Activated T-helper 17 cell treated with anti-CD3 and anti-CD28 coated beads, Interleukin-2, amount 50 U/mL, for 72 hours (primary cell): Measurements from ENCODE around the gene MAF. TPM values are rescaled to one million over a fixed set of nuclear protein-coding genes. Genes with fewer than 3 reads are reported as not detected.

Source experiments
- ATAC-seq: fragments of 150-1000 bp; cut with Tn5 transposase; replicated peaks from 2 replicates; pipeline ENCODE4 v1.10.0; 2021; ENCODE audit warnings: mild to moderate bottlenecking, moderate library complexity
- H3K27ac Mint-ChIP-seq: one replicate; pipeline ENCODE4 v1.8.0; 2022; ENCODE audit warnings: mixed read lengths
- H3K27me3 Mint-ChIP-seq: one replicate; pipeline ENCODE4 v1.8.0; 2022; ENCODE audit warnings: mixed read lengths
- H3K36me3 Mint-ChIP-seq: one replicate; pipeline ENCODE4 v1.8.0; 2022; ENCODE audit warnings: low read depth, mild to moderate bottlenecking, mixed read lengths
- H3K4me1 Mint-ChIP-seq: one replicate; pipeline ENCODE4 v1.8.0; 2022; ENCODE audit warnings: mixed read lengths
- H3K4me3 Mint-ChIP-seq: one replicate; pipeline ENCODE4 v1.8.0; 2022; ENCODE audit warnings: mild to moderate bottlenecking, mixed read lengths
- H3K9me3 Mint-ChIP-seq: one replicate; pipeline ENCODE4 v1.8.0; 2022; ENCODE audit warnings: mixed read lengths
- total RNA-seq, 2 donors: library from RNA; stranded (reverse); gene quantifications; one replicate each; pipeline ENCODE4 v1.2.3, GENCODE V29; 2022

Gene MAF
- 100 to 1,000 TPM; 173 to 375 TPM for total RNA-seq

DNA sequence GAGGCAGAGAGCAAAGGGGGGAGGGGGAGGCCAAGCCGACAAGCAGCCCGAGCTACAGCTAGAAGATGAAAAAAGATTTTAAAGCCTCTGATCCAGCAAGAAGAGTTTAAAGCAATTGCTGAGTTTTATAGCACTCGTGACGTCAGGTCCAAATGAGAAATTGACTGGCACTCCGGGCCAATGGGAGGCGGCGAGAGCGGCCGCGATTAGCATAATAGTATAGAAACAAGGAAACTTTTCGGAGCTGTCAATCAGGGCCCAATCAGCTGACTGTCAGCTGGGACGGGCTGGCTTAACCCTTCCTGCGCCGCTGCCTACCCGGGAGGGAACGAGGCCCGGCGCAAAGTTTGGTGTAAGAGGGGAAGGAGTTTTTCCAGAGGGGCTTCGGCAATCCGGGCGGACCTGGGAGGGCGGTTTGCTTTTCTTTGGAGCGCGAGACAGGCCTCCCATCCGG, at the start of gene MAF:
Gene MAF, minus strand, starts transcription at position 100 of the 454 bp plus-strand sequence. CDS start 835 bp downstream, outside the sequence.
- H3K4me3 Mint-ChIP-seq, result peak within 1 kb of the TSS; percentile 87
- peaks cover 23% of the 10 kb centered on the region for H3K4me1 Mint-ChIP-seq
- H3K27me3 Mint-ChIP-seq, result no peaks in the 10 kb centered on the region
- peaks cover 76% of the 10 kb centered on the region for H3K36me3 Mint-ChIP-seq
- no peaks in the 10 kb centered on the region for H3K9me3 Mint-ChIP-seq
- H3K27ac Mint-ChIP-seq, result peak within 1 kb of the TSS; percentile 99
- peak; percentile 76 for ATAC-seq

DNA sequence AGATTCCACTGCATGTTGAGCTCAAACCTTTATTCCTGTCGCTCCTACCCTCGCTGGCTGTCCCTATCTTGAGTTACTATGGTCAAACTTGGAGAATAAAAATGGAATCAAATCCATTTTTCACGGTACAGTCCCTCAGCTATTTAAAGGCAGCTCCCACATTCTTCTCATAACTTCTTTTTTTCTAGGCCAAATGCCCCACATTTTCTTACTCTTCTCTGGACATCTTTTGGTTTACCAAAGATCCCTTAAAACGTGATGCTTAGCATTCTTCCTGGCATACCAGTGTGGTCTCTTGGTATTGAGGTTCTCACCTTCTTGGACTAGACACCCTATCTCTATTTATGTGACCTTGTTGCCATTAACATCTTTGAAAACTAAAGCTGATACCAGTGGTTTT, 48.3 kb upstream of the MAF start:
- no peaks in the 10 kb centered on the region for H3K36me3 Mint-ChIP-seq
- H3K27ac Mint-ChIP-seq, result no peak overlapping the region

DNA sequence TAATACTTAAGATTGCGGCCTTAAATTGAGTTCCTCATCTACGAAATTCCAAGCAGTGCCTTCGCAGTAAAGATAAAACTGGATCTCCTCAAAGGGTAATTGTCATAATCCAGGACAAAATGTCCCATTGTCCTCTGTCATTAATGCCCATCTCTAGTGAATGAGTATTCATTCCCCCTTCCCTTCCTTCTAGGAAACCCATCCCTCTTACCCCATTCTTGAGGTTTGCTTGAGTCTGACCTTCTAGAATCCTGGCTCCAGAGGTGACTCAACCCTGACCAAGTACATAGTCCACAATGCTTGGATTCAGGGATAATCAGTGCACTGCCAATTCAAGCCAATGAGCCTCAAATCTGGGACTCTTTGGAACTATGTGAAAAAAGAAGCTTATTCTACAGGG, 47.0 kb upstream of the MAF start:
- Mint-ChIP-seq H3K27ac (no peak overlapping the region), H3K4me1 (no peaks in the 10 kb centered on the region), H3K9me3 (no peaks in the 10 kb centered on the region), H3K4me3 (no peak overlapping the region), H3K36me3 (no peaks in the 10 kb centered on the region), H3K27me3 (no peaks in the 10 kb centered on the region)
- ATAC-seq, result no peak

More for the DNA sequence above, 48.3 kb upstream of the MAF start:
- ATAC-seq, result no peak
- H3K4me3 Mint-ChIP-seq, result no peak overlapping the region
- no peaks in the 10 kb centered on the region for H3K27me3 Mint-ChIP-seq
- no peaks in the 10 kb centered on the region for H3K9me3 Mint-ChIP-seq
- H3K4me1 Mint-ChIP-seq, result no peaks in the 10 kb centered on the region

DNA sequence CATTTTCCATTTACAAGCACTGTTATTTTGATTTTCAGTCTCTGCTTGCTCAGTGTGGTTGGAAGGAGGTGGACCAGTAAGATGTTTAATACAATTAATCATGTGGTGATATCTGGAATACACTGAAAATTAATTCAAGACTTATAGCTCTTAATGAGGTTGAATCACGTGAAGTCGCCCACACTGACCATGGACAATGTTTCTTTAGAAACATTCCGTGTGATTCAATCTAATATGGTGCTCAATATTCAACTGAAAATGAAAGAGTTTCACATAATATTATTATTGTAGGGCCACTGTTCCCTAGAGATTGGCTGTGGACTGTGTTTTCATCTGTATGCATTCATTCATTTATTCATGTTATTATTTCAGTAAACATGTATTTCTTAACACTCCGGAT, 45.2 kb upstream of the MAF start:
- Mint-ChIP-seq H3K27me3 (no peaks in the 10 kb centered on the region), H3K4me1 (peaks cover 15% of the 10 kb centered on the region), H3K4me3 (no peak overlapping the region), H3K9me3 (no peaks in the 10 kb centered on the region), H3K36me3 (no peaks in the 10 kb centered on the region), H3K27ac (no peak overlapping the region)
- no peak for ATAC-seq

DNA sequence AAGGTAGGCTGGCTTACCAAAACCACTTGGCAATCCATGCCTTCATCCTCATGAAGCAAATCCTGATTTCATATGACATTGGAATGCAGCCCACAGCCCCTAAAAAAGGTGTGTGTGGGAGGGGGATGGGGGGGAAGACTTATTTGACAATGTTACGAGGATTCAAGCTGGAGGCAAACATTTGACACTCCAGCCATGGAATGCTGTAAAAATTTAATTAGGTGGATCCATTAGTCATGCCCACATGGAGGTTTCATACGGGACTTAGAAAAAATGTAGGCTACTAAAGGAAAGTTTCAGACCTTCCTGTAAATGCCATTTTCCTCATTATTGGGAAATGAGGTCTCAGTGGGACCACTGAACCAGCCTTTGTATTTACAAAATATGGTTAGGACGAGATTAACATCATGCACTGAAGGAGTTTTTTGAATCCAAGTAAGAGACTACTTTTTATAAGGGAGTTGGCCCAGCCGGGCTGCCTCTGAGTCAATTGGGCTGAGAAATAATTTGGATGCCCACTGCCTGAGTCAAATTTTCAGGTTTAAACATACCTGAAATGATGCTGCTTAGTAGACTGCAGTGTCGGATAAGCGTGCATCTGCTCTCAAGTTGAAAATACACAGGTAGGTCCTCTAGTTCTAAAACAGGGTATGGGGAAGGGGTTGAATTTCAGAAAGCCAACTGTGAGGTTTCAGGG, 44.6 kb upstream of the MAF start:
- H3K36me3 Mint-ChIP-seq, result no peaks in the 10 kb centered on the region
- no peaks in the 10 kb centered on the region for H3K9me3 Mint-ChIP-seq
- no peak overlapping the region for H3K27ac Mint-ChIP-seq
- no peak overlapping the region for H3K4me3 Mint-ChIP-seq
- H3K4me1 Mint-ChIP-seq, result peaks cover 18% of the 10 kb centered on the region
- no peaks in the 10 kb centered on the region for H3K27me3 Mint-ChIP-seq
- no peak for ATAC-seq

DNA sequence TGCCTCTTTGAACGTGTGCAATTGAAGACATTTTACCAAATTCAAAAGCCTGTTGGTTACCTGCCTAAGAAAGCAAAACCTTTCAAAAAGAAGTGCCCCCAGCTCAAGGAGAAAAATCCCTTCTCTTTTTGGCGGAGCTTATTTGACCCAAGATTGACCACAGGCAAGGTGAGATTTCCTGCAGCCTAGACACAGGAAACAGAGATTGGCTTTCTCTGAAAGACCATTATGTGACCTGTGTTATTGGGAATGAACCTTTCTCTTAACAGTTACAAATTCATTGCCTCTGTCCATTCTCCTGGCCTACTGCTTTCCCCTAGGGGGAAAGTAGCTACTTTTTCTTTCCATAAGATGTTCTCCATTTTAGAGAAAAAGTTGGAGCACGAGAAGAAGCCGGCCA, 42.1 kb upstream of the MAF start:
- Mint-ChIP-seq H3K27me3 (no peaks in the 10 kb centered on the region), H3K27ac (no peak overlapping the region)
- no peak for ATAC-seq

DNA sequence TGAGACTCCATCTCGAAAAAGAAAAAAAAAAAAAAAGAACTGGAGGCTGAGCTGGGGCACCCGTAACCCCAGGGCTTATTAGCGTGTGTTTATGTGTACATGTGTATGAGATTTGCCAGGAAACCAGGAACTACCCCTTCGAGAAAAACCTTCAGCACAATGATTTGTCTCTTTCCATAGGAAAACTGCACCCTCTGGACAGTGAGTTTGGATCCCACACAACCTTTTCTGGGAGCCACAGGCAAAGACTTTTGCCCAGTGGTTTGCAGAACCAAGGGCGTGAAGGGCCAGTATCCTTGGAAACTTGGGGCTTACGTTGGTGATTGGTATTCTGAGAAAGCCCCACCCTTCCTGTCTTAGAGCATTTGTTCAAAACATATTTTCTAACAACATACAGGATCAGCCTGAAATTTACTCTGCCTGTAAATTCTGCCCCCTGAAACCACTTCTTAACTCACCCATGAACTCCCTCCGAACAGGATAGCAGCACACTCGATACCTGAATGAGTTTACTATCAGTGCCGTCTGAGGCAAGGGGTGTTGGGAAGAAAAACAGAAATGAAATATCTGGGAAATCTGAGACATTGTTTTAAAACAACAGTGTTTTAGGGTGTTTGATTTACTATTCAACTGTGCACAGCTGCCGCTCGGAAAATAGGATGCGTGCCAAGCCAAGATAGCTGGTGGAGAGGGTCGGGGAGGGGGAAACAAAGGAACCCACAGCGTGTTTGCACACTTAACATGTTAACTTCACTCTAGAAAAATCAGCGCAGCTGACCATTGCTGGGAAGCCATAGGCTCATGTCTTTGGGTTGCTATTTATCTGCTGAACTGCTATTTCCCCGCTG, 40.2 kb upstream of the MAF start:
- peak overlapping the region; percentile 42 for H3K4me3 Mint-ChIP-seq
- peaks cover 28% of the 10 kb centered on the region for H3K4me1 Mint-ChIP-seq
- peak; percentile 22 for ATAC-seq

More for the DNA sequence above, 42.1 kb upstream of the MAF start:
- no peaks in the 10 kb centered on the region for H3K36me3 Mint-ChIP-seq
- no peak overlapping the region for H3K4me3 Mint-ChIP-seq
- no peaks in the 10 kb centered on the region for H3K9me3 Mint-ChIP-seq
- H3K4me1 Mint-ChIP-seq, result peaks cover 28% of the 10 kb centered on the region

DNA sequence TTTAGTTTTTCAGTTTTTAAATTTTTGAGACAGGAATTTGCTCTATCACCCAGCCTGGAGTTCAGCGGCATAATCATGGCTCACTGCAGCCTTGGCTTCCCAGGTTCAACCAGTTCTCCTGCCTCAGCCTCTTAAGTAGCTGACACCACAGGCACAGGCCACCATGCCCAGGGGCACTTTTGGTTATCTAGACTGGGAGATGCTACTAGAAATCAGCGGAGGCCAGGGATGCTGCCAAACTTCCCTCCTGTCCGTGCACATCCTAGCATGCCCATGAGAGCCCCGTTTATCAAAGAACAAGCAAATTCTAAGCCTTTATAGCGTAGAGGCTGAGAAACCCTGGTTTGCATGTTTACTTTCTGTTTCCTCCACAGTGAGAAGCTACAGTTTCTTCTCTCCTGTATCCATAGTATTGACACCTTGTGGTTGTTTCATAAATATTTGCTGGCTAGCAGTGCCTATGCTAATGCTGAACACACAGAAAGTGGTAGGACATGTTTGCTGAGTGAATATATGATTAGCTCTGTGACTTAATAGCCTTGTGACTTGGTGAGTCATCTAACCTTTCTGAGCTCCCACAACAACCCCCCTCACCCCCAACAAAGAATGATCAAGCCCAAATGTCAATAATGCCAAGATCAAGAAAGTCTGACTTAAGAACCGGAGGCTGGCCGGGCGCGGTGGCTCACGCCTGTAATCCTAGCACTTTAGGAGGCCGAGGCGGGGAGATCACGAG, 39.2 kb upstream of the MAF start:
- peak; percentile 81 for ATAC-seq
- peaks cover 28% of the 10 kb centered on the region for H3K4me1 Mint-ChIP-seq
- peak overlapping the region; percentile 83 for H3K27ac Mint-ChIP-seq
- peak overlapping the region; percentile 42 for H3K4me3 Mint-ChIP-seq
- H3K36me3 Mint-ChIP-seq, result no peaks in the 10 kb centered on the region
- H3K27me3 Mint-ChIP-seq, result no peaks in the 10 kb centered on the region
- no peaks in the 10 kb centered on the region for H3K9me3 Mint-ChIP-seq

More for the DNA sequence above, 40.2 kb upstream of the MAF start:
- Mint-ChIP-seq H3K9me3 (no peaks in the 10 kb centered on the region), H3K27me3 (no peaks in the 10 kb centered on the region), H3K27ac (peak overlapping the region; percentile 83), H3K36me3 (no peaks in the 10 kb centered on the region)

DNA sequence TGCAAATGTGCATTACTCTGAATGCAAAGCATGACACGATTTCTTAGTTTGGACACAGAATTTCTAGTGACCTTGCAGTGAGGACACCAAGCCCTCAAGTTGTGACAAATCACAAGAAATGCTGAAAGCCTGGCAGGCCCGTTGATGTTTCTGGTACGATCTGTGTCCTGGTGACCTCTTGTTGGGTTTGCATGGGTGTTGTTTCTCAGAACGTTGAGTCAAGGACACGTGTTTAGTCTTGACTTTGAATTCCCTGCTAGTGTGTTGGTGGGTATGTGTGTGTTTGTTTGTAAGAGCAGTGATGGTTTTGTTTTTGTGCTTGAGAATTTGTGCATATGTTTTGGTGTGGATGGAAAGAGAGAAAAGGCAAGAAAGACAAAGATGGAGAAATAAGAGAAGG, 37.8 kb upstream of the MAF start:
- Mint-ChIP-seq H3K27ac (peak overlapping the region; percentile 70), H3K4me1 (peaks cover 28% of the 10 kb centered on the region), H3K27me3 (no peaks in the 10 kb centered on the region), H3K9me3 (no peaks in the 10 kb centered on the region), H3K4me3 (peak overlapping the region; percentile 42), H3K36me3 (no peaks in the 10 kb centered on the region)
- peak; percentile 61 for ATAC-seq

DNA sequence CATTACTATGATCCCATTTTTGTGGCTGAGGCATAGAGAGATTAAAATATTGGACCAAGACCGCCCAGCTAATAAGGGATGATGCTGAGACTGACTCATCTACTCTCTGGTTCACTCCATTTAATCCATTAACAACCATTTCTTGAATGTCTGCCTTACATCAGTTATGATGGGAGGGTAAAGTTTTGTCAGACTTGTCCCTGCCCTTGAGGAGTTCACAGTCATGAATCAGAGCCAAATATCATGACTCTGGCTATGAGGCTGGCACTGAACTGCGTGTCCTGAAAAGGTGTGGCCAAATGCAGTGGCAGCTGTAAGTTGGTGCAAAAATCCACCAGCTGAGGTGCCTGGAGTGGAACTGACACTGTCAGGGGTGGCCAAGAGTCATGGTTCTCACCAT, 35.0 kb upstream of the MAF start:
- Mint-ChIP-seq H3K27me3 (peaks cover 7% of the 10 kb centered on the region), H3K4me3 (no peak overlapping the region), H3K36me3 (no peaks in the 10 kb centered on the region), H3K27ac (no peak overlapping the region), H3K9me3 (no peaks in the 10 kb centered on the region), H3K4me1 (peaks cover 20% of the 10 kb centered on the region)
- ATAC-seq, result no peak

DNA sequence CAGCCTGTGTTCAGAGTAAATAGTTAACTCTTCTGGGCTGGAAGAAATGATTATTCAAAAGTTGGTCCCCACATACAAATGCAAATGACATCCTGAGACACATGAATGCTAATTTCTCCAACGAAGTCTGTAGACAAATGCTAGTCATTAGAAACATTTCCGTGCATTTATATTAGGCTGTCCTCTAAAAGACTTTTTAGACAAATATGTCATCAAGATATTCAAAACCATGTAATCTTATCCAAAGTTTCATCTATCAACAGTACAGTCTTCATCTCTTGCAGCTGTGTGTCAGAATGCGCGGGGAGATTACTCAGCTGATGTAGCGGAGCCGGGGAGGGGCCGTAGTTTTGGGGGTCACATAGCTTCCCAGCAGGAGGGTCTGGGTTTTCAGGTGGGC, 33.8 kb upstream of the MAF start:
- peaks cover 14% of the 10 kb centered on the region for H3K27me3 Mint-ChIP-seq
- ATAC-seq, result no peak
- H3K9me3 Mint-ChIP-seq, result peaks cover 4% of the 10 kb centered on the region
- no peak overlapping the region for H3K4me3 Mint-ChIP-seq
- H3K27ac Mint-ChIP-seq, result no peak overlapping the region
- no peaks in the 10 kb centered on the region for H3K36me3 Mint-ChIP-seq
- H3K4me1 Mint-ChIP-seq, result peaks cover 19% of the 10 kb centered on the region

DNA sequence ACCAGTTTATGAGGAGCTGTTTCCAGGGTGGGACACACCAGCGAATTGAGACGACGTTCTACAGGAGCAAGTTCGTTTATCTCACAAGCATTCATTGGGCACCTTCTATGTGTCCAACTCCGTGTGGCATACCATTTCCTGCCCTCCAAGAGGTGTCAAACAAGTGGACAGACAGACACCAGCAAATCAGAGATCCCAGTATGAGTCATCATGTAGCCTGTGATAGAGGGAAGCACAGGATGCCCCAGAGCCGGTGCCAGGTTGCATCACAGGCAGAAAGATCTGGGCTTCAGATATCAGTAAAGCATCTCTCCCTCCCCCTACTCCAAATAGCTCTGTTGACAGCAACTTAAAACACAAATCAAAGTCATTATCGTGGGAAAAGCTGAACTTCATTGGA, 31.8 kb upstream of the MAF start:
- H3K27ac Mint-ChIP-seq, result peak overlapping the region; percentile 78
- no peaks in the 10 kb centered on the region for H3K36me3 Mint-ChIP-seq
- H3K4me1 Mint-ChIP-seq, result peaks cover 25% of the 10 kb centered on the region

DNA sequence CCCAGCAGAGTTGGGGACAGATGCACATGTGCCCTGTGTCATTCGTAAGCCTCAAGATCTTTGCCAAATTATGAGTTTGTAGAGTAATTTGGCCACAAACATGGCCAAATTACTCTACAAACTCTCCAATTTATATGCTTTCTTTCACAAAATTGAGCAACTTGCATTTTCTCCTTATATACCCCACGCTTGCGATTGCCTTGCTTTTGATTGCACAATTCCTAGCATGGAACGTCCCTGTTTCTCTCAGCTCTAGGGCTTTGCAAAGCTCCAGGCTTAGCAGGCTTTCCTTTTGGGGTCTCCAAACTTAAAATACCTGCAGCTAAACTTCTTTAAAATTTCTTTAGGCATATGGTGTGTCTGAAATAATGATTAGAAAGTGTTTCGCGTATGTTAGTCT, 28.5 kb upstream of the MAF start:
- Mint-ChIP-seq H3K36me3 (no peaks in the 10 kb centered on the region), H3K27me3 (peaks cover 27% of the 10 kb centered on the region), H3K9me3 (peaks cover 4% of the 10 kb centered on the region), H3K27ac (peak overlapping the region; percentile 92), H3K4me1 (peaks cover 29% of the 10 kb centered on the region), H3K4me3 (peak overlapping the region; percentile 63)
- no peak for ATAC-seq

More for the DNA sequence above, 31.8 kb upstream of the MAF start:
- peak; percentile 43 for ATAC-seq
- peak overlapping the region; percentile 25 for H3K4me3 Mint-ChIP-seq
- peaks cover 4% of the 10 kb centered on the region for H3K9me3 Mint-ChIP-seq
- peaks cover 15% of the 10 kb centered on the region for H3K27me3 Mint-ChIP-seq

DNA sequence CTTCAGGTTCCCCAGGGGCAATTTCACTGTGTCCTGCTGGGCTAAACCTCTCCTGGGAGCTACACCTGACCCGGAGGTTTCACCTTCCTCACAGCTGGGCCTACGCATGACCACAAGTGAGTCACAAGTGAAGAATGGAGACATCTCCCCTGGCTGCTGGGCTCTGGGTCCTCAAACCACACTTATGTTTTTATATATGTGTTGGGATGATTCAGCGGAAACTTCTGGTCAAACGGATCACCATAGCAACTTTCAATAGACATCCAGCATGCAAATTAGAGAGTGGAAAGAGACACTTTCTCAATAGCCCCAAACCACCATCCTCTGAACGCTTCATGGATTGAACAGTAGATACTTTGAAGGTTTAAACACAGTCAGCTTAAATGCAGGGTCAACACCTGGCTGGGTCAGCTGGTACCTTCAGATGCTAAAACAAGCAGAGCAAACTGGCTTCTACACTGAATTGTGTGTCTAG, 28.0 kb upstream of the MAF start:
- ATAC-seq, result peak; percentile 97
- Mint-ChIP-seq H3K4me3 (peak overlapping the region; percentile 63), H3K27me3 (peaks cover 30% of the 10 kb centered on the region), H3K36me3 (no peaks in the 10 kb centered on the region), H3K4me1 (peaks cover 29% of the 10 kb centered on the region), H3K9me3 (peaks cover 4% of the 10 kb centered on the region), H3K27ac (peak overlapping the region; percentile 92)
